Measurements from ENCODE around the gene LMBR1L. TPM values are rescaled to one million over a fixed set of nuclear protein-coding genes. Genes with fewer than 3 reads are reported as not detected.
A peak's percentile ranks its signal among the peaks of the same experiment; 100 is the strongest.

The LMBR1L gene
- total RNA-seq, 1 experiment from 2014 or later, result 55.1 TPM

GRCh38 chr12:49094975-49095365 is 15.7 kb downstream of the LMBR1L start:
- Mint-ChIP-seq H3K4me3 (peak overlapping the region in 1 of 2 experiments; percentile 74; a peak in 3 of 5 replicates), H3K27ac (no peak overlapping the region), H3K27me3 (ENCODE audit: low read depth) (peaks cover 60% of the 10 kb centered on the region), H3K36me3 (ENCODE audit: insufficient read depth in 1 of 3, low read depth in 3 of 3) (peaks cover 2 to 28% (median 17%) of the 10 kb centered on the region in 3 experiments), H3K9me3 (no peaks in the 10 kb centered on the region; a peak in 1 of 5 replicates), H3K4me1 (peaks cover 29 to 48% of the 10 kb centered on the region in 2 experiments)
- Histone ChIP-seq H3T11ph (ENCODE audit: low read length) (no peak overlapping the region), H4K5ac (ENCODE audit: insufficient read length, low read depth, low read length) (no peak overlapping the region), H2BK15ac (ENCODE audit: low read depth, low read length) (no peak overlapping the region), H2BK12ac (ENCODE audit: insufficient read length, low read depth, low read length) (no peak overlapping the region), H3K23ac (ENCODE audit: insufficient read length, low read depth, low read length) (no peak overlapping the region), H3K9me3 (ENCODE audit: control insufficient read depth, low read depth, low read length) (no peaks in the 10 kb centered on the region), H2AFZ (ENCODE audit: low read length) (no peak overlapping the region), H3K14ac (ENCODE audit: insufficient read depth, low read length) (no peak overlapping the region), H3K9ac (ENCODE audit: extremely low read depth, insufficient read length, low read length) (no peak overlapping the region), H3K27me3 (ENCODE audit: insufficient read depth, low read length) (peaks cover 47% of the 10 kb centered on the region), H4K91ac (ENCODE audit: insufficient read length, low read depth, low read length) (no peak overlapping the region), H2BK5ac (ENCODE audit: insufficient read length, low read length) (no peak overlapping the region), H2BK120ac (ENCODE audit: low read depth, low read length, poor library complexity, severe bottlenecking) (no peak overlapping the region), H3K79me2 (ENCODE audit: insufficient read depth, low read length) (no peaks in the 10 kb centered on the region), H3K4me2 (ENCODE audit: insufficient read depth, insufficient read length, low read length) (peak overlapping the region; percentile 79), H3K56ac (ENCODE audit: insufficient read length, low read depth, low read length) (no peak overlapping the region), H3K27ac (ENCODE audit: insufficient read length, low read depth, low read length) (no peak overlapping the region), H4K20me1 (ENCODE audit: control insufficient read depth, insufficient read depth, insufficient read length) (no peaks in the 10 kb centered on the region), H3K79me1 (ENCODE audit: insufficient read depth, low read depth, low read length, poor library complexity, severe bottlenecking) (no peaks in the 10 kb centered on the region), H3K4me1 (ENCODE audit: insufficient read depth, low read length) (no peaks in the 10 kb centered on the region), H4K8ac (replicated peaks; ENCODE audit: insufficient read length, low read depth, low read length) (no peak overlapping the region), H3K4ac (ENCODE audit: low read depth, low read length) (no peak overlapping the region), H3K23me2 (ENCODE audit: insufficient read length, low read depth, low read length, poor library complexity, severe bottlenecking) (peaks cover 6% of the 10 kb centered on the region), H2BK20ac (ENCODE audit: low read depth, low read length, poor library complexity, severe bottlenecking) (no peak overlapping the region), H3K18ac (ENCODE audit: insufficient read length, low read depth, low read length) (no peak overlapping the region), H2AK5ac (ENCODE audit: insufficient read length, low read length) (no peak overlapping the region)
- WGBS (ENCODE audit: extremely low coverage, insufficient read length, low lambda C conversion rate), result no CpG with 5 or more reads among the region's 2 CpGs
- no peak for DNase-seq
- TF ChIP-seq CTCF (conservative IDR thresholded peaks at IDR 0.05), result no peak

Data from H9 (cell line).